GM19328 (cell line): ENCODE data around the gene YIPF3.

Experiments used
- ATAC-seq: cut with Tn5 transposase; IDR thresholded peaks from one replicate; pipeline ENCODE4 v1.9.1; 2021; ENCODE audit warnings: mild to moderate bottlenecking, moderate library complexity; ENCODE audit not compliant: unreplicated experiment

YIPF3 gene

GRCh38 chr6:43493833-43494232 lies 22.9 kb downstream of the YIPF3 start:
- ATAC-seq = no peak

- no peak for ATAC-seq
Measured at GRCh38 chr6:43493230-43493629, 23.5 kb downstream of the YIPF3 start.

GRCh38 chr6:43492673-43493072 lies 24.1 kb downstream of the YIPF3 start:
- no peak for ATAC-seq

DNA sequence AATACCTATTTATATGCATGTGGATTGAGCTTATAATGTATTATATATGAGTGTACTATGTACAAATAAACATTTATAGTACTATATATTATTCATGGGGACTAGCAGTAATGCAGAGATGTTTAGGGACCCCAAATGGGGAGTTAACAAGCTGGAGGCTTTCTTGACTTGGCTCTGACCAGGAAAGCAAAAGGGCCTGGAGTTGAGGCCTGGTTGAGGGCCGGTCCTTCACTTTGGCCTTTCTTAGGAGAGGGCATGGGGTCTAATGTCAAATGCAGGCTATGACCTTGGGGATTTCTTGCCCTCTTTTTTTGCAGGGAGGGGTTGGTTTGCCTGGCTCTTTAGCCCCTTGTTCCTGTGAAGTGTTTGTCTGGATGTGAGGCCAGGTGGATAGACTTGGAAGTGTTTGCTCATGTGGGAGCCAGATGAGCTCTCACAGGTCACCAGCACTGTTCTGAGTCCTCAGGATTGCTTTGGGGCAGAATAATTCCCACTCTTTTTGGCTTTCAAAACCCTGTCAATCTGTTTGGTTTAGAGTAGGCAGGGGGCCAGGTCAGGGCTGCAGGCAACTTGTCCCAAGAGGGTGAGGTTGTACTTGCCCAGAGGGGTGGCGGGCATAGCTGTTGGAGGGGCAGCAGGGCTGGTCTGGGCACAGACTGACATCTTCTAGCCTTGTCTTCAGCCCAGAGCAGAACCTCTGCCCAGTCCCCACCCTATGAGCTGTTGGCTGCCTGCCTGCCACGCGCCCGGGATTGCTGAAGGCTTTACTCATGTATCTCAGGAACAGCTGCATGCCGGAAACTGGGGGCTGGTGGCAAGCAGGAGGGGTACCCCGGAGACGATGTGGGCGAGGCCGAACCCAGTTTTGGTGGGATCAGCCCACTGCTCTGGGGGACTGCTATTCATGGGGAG lies 24.7 kb downstream of the YIPF3 start:
- ATAC-seq = no peak

DNA sequence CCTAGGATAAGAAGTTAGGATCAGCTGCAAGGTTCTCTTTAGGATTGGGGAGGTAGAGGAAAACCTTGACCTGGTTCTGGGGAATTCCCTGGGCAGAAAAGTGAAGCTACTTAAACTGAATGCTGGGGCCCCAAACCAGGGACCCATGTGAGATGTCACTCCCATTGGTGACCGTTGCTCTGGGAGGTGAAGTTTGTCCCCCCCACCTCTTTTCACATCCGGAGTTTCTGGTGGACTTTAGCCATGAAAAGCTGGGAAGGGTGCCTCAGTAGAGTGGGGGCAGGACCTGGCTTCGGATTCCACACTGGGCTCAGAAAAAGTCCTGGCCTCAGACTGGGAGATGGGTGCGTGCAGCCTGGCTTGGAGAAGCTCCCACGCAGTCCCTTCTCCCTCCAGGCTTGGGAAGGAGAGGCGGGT lies 26.2 kb downstream of the YIPF3 start:
- no peak for ATAC-seq

DNA sequence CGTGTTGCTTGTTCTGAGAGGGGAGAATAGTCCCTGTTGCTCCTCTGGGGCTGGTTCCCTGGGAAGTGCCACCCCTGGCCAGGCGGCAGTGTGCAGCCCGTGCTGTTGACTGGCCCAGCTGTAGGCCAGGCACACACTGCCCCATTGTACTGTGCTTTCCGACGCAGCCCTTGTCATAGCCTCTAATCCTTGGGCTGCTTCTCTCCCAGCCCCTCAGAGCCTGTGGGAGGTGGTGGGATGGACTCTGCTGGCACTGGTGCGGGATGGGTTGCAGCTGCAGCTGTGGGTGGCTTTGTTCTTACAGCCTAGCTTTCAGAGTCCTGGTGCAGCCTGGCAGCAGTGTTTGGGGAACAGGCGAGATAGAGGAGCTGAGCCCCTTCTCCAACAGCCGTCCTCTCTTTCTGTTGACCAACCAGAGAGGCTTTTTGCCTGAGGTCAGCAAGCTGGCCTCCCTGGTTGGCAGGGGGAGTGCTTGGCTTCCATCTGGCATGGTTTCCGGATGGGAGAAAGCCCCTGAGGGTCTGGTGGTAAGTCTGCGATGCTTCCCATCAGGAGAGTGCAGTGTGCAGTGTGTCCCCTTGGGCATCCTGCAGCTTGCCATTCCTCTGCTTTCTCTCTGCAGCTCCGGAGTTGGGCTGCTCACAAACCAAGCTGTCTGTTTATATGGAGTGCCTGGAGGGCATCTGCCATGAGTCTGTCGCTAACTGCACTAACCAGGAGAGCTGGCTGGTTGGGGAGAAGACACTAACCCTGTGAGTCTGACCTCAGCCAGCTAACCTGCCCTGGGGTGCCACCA lies 27.3 kb downstream of the YIPF3 start:
- ATAC-seq = no peak

- ATAC-seq = no peak
Measured at GRCh38 chr6:43488667-43489276, 28.0 kb downstream of the YIPF3 start.

DNA sequence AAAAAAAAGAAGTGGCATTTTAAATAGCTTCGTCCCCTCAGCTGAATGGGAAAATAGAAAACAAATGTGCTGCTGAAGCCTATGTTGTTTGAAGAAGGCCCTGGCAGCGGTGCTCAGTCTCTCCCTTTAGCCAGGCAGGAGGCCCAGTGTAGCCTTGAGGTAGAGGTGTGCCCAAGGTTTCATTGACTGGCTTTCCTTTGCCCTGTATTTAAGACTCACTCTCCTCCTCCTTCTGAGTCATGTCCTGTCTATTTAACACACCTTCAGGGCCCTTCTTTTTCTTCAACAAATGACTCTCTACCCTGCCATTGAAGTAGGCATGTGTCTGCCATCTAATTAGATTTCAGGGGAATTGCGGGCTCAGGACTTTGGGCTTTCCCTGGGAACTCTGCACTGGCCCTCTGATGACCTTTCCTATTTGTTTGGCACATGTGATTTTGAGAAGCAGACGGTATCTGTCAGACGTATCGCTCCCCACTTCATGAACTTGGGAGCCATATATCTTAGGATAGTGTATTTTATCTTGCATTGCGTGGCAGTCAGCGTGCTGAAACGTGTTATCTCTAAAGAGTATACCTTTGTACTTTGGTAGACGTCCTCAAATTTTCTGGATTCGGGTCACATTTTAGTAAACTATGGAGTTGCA lies 35.0 kb downstream of the YIPF3 start:
- no peak for ATAC-seq

DNA sequence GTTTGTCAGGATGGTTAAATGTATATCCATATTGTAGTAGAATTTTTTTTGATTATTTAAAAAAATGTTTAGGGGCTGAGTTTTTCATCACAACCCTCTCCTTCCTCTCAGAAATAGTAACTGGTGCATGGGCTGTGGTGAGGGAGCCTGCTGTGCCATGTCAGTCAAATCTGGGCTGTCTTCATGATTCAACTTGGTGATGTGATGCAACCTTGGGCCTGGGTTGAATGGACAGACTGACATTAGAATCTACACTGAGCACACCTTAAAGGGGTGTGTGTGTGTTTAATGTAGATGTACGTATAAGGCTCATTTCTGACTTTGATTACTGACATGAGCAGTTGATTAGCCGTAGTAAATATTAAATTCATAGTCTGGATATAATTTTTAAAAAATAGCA lies 35.7 kb downstream of the YIPF3 start:
- ATAC-seq = no peak

DNA sequence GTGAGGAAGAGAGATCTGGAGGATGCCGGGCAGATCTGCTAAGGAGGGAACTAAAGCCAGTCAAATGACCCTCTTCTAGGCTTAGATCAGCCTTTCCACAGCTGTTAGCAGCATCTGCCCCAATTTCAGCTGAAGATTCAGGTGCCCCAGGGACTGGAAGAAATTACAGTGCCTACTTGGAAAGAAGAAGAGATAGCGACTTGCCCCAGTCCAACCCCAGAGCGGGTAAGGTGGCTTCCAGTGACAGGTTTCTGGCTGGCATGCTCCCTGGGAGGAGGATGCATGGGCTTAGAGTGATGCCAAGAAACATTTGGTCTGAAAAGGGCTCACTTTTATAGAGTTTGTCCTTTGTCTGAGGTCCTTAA lies 38.7 kb downstream of the YIPF3 start:
- ATAC-seq = no peak

DNA sequence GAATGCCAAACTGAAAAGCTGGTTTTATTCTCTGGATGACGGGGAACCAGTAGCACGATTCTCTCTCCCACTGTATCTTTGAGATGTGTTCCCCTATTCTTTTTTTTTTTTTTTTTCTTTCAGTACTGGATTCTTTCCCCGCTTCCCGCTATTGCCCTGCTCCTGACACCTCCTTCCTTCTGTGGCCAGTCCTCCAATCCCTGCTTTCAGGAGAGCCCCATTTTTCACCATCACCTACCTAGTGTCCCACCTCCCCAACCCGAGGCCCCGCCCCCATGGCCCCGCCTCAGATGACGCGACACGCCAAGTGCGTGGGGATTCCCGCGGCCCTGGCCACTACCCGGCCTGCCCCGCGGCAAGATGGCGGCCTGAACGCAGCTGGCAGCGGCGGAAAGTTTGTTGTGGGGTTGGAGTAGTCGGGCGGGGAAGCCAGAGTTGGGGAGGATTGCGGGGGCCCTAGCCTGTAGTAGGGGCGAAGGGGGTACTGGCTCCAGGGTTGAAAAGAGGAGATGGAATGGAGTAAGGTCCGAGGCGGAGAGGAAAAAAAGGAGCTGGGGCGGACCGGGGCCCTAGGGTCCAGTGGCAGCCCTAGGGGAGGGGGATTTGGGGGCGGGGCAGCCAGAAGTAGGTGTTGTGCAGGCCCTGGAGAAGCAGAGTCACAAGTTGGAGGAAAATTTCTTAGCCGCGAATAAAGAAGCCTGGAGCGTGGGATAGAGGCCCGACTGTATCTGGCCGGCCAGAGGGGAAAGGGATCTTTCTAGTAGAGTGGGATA lies 39.3 kb downstream of the YIPF3 start, which contains the start of gene TJAP1:
TJAP1 (plus strand) TSS at position 336 of the 773 bp plus-strand sequence. CDS start 21,432 bp downstream, outside the sequence.
- peak; percentile 85 for ATAC-seq

DNA sequence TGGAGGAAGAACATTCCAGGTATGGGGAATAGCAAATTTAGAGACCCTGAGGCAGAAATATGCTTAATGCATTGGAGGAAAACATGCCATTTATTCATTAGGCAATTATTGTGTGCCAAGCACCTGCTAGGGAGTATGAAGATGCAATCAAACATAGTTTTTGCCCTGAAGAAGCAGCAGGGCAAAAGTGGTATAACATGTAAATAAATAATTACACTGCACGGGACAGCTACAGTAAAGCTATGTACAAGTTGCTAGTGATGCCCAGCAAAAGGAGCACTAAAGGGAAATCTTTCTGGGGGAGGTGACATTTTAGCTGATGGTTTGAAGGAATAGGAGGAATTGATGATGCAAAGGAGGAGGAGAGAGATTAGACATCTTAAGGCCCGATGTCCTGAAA lies 40.0 kb downstream of the YIPF3 start:
- no peak for ATAC-seq

- ATAC-seq = no peak
Measured at GRCh38 chr6:43475516-43475915, 41.2 kb downstream of the YIPF3 start.

DNA sequence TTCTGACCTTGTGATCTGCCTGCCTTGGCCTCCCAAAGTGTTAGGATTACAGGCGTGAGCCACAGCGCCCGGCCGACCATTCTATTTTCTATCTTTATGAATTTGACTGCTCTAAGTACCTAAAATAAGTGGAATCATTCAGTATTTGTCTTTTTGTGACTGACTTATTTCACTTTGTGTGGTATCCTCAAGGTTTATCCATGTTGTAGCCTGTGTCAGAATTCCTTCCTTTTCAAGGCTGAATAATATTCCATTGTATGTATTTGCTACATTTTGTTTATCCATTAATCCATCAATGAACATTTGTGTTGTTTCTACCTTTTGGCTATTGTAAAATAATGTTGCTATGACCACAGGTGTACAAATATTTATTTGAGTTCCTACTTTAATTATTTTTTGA lies 44.2 kb downstream of the YIPF3 start:
- ATAC-seq = no peak

- ATAC-seq = no peak
Measured at GRCh38 chr6:43471399-43471798, 45.3 kb downstream of the YIPF3 start.

GRCh38 chr6:43469947-43470346 lies 46.8 kb downstream of the YIPF3 start:
- no peak for ATAC-seq

DNA sequence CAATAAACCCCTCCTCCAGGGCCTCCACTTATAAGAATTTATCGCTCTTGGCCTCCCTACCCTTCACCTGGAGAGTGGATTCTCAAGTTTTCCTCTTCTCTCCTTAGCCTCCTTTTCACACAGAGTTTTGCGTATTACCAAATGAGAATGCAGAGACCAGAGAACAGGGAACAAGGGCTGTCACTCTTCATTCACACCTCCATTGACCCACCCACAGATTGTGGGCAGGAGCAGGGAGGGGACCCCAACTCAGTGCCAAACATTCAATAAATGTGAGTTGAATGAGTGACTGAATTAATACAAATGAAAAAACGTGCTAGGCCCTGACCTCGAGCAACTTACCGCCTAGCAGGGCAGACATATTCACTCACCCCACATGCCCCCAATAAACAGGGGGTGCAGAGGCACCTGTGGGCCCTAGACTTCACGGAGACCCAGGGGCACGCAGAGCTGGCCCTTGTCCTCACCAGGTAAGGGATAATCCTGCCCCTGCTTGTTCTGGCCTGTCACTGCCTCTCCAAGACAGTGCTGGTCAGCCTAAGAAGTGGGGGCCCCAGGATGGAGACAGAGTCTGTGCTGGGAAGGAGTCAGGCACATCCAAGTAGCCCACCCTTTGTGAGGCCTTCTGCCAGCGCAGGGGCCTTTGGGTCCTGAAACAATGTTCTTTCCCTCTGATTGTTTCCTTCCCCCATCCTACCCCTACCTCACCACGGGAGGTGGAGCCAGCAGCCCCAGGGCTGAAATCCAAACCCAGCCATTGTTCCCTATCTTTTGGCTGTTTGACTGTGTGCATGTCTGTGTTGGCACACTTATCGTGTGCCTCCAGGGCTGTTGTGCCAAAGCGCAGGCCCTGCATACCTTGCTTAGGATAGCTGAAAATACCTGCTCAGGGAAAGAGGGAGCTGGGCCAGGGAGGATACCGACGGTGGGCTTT lies 47.7 kb downstream of the YIPF3 start:
- ATAC-seq = no peak

GRCh38 chr6:43468240-43468639 lies 48.5 kb downstream of the YIPF3 start:
- ATAC-seq = no peak

GRCh38 chr6:43467752-43468151 lies 49.0 kb downstream of the YIPF3 start:
- ATAC-seq = no peak
